ENCODE measurements around the gene MRM2.

DNA sequence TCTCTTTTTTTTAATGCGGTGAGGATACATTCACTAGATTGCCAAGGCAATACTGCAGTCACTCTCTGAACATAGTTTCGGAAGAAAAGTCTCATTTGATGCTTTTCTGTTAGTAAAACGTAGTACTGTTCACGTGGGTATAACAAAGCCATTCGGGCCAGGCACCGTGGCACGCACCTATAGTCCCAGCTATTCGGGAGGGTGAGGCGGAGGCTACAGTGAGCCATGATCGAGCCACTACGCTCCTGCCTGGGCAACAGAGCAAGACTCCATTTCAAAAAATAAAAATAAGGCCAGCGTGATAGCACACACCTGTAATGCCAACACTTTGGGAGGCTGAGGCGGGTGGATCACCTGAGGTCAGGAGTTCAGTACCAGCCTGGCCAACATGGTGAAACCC is 47.6 kb upstream of the MRM2 start:
- no peak for TF ChIP-seq POLR2A (IDR thresholded peaks at IDR 0.05)
- TF ChIP-seq, protein P1, sequence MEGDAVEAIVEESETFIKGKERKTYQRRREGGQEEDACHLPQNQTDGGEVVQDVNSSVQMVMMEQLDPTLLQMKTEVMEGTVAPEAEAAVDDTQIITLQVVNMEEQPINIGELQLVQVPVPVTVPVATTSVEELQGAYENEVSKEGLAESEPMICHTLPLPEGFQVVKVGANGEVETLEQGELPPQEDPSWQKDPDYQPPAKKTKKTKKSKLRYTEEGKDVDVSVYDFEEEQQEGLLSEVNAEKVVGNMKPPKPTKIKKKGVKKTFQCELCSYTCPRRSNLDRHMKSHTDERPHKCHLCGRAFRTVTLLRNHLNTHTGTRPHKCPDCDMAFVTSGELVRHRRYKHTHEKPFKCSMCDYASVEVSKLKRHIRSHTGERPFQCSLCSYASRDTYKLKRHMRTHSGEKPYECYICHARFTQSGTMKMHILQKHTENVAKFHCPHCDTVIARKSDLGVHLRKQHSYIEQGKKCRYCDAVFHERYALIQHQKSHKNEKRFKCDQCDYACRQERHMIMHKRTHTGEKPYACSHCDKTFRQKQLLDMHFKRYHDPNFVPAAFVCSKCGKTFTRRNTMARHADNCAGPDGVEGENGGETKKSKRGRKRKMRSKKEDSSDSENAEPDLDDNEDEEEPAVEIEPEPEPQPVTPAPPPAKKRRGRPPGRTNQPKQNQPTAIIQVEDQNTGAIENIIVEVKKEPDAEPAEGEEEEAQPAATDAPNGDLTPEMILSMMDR (IDR thresholded peaks at IDR 0.05), result no peak

Measured in right lobe of liver (tissue), 4 donors.